ENCODE measurements around the gene NOTUM.

The NOTUM gene

GRCh38 chr17:81902653-81903414, 58.2 kb downstream of the NOTUM start:
- peaks cover 3% of the 10 kb centered on the region for H3K9me3 ChIP-seq (ENCODE audit: insufficient read depth, low read depth, low read length)
- H3K4me3 ChIP-seq (ENCODE audit: low read depth, low read length): no peak overlapping the region
- H3K18ac ChIP-seq (ENCODE audit: low read length): no peak overlapping the region
- peak overlapping the region; percentile 60 for H4K91ac ChIP-seq (ENCODE audit: low read depth, low read length)
- peaks cover 8 to 29% of the 10 kb centered on the region in 2 experiments for H3K4me1 ChIP-seq (ENCODE audit: control insufficient read depth in 1 of 2, insufficient read depth in 2 of 2, low read length in 2 of 2)
- peaks cover 11% of the 10 kb centered on the region for H3K79me1 ChIP-seq (ENCODE audit: low read length)
- H3K79me2 ChIP-seq (ENCODE audit: control insufficient read depth, insufficient read depth, low read length, poor library complexity): no peaks in the 10 kb centered on the region
- H2AFZ ChIP-seq (ENCODE audit: insufficient read depth, low read length, poor library complexity): no peak overlapping the region
- H2BK12ac ChIP-seq (ENCODE audit: low read length): no peak overlapping the region
- H4K12ac ChIP-seq (ENCODE audit: low read depth, low read length): peak overlapping the region; percentile 30
- H3K4ac ChIP-seq (ENCODE audit: low read depth, low read length): no peak overlapping the region
- H3K36me3 ChIP-seq (ENCODE audit: control insufficient read depth in 1 of 2, insufficient read depth in 2 of 2, low read length in 2 of 2): peaks cover 59 to 70% of the 10 kb centered on the region in 2 experiments
- no peak overlapping the region for H3K27ac ChIP-seq (ENCODE audit: low read depth, low read length)
- H2BK120ac ChIP-seq (ENCODE audit: insufficient read depth, low read length, poor library complexity): no peak overlapping the region
- no peak overlapping the region for H3K23ac ChIP-seq (ENCODE audit: low read length)
- no peak overlapping the region for H4K8ac ChIP-seq (ENCODE audit: low read depth, low read length)
- WGBS (ENCODE audit: extremely low coverage, insufficient coverage, insufficient read length): no CpG with 5 or more reads among the region's 47 CpGs
- no peak overlapping the region for H2AK5ac ChIP-seq (ENCODE audit: low read length)
- H2BK5ac ChIP-seq (ENCODE audit: low read depth, low read length, poor library complexity): no peak overlapping the region
- DNase-seq: no peak
- peaks cover 5% of the 10 kb centered on the region for H3K27me3 ChIP-seq (ENCODE audit: insufficient read depth, low read length)
- H3K9ac ChIP-seq (ENCODE audit: low read length): no peak overlapping the region
- peak overlapping the region; percentile 16 for H3K14ac ChIP-seq (ENCODE audit: low read length)
- peak overlapping the region; percentile 70 for H3K4me2 ChIP-seq (ENCODE audit: low read length)

All from trophoblast cell (in vitro differentiated cells and primary cell).